ENCODE measurements around the gene CELF1. TPM values are rescaled to one million over a fixed set of nuclear protein-coding genes. Genes with fewer than 3 reads are reported as not detected.
A peak's percentile ranks its signal among the peaks of the same experiment; 100 is the strongest.

CELF1 gene
- total and polyA plus RNA-seq, 2 of the 4 experiments (the other 2 are of a cell fraction), result 63.3 to 135 TPM

GRCh38 chr11:47506373-47506772 lies 46.6 kb downstream of the CELF1 start:
- Histone ChIP-seq H4K8ac (ENCODE audit: low read depth in 2 of 2, low read length in 2 of 2) (no peak overlapping the region), H3K4me2 (ENCODE audit: low read depth, low read length) (no peak overlapping the region), H2BK15ac (ENCODE audit: low read depth, low read length) (no peak overlapping the region), H3K9ac (ENCODE audit: low read depth, low read length) (no peak overlapping the region), H2BK120ac (ENCODE audit: low read depth, low read length) (no peak overlapping the region), H3K4me3 (ENCODE audit: insufficient read depth, low read depth, low read length) (no peak overlapping the region), H3K79me1 (ENCODE audit: low read depth in 1 of 2, low read length in 2 of 2) (peaks cover 34 to 86% of the 10 kb centered on the region in 2 experiments), H4K5ac (ENCODE audit: low read depth, low read length) (no peak overlapping the region), H2AFZ (replicated peaks; ENCODE audit: low read length, poor library complexity) (no peak overlapping the region), H3K27me3 (ENCODE audit: control insufficient read depth, insufficient read depth, low read length) (no peaks in the 10 kb centered on the region), H3K9me1 (ENCODE audit: insufficient read depth, low read length) (peaks cover 22% of the 10 kb centered on the region), H3K9me3 (ENCODE audit: control insufficient read depth, insufficient read depth, low read length) (no peaks in the 10 kb centered on the region), H3K4ac (ENCODE audit: low read depth, low read length) (no peak overlapping the region), H2BK20ac (ENCODE audit: low read depth, low read length) (no peak overlapping the region), H2AK9ac (replicated peaks; ENCODE audit: low read depth, low read length, poor library complexity) (no peak overlapping the region), H3K23ac (ENCODE audit: low read depth, low read length) (no peak overlapping the region), H2BK5ac (ENCODE audit: low read depth, low read length, poor library complexity, severe bottlenecking) (no peak overlapping the region), H2AK5ac (ENCODE audit: low read depth, low read length) (no peak overlapping the region), H3K4me1 (ENCODE audit: control insufficient read depth, insufficient read depth, low read length) (peaks cover 8% of the 10 kb centered on the region), H4K91ac (ENCODE audit: insufficient read depth, low read depth, low read length) (no peak overlapping the region), H3K27ac (ENCODE audit: insufficient read depth, low read length) (no peak overlapping the region), H3K18ac (ENCODE audit: low read depth, low read length) (no peak overlapping the region), H4K20me1 (ENCODE audit: insufficient read depth, low read length) (peaks cover 74% of the 10 kb centered on the region), H3K56ac (ENCODE audit: extremely low read depth, insufficient read depth, low read length) (no peak overlapping the region), H3K14ac (replicated peaks; ENCODE audit: low read depth, low read length) (no peak overlapping the region), H3K36me3 (ENCODE audit: control insufficient read depth, insufficient read depth, low read length) (no peaks in the 10 kb centered on the region)
- no TSS peak for BruUV-seq (replicated peaks)
- in situ Hi-C loops (cut with MboI; ENCODE audit: low sequenced_read_pairs), result no loop called here
- TF ChIP-seq MAZ (IDR thresholded peaks at IDR 0.05; ENCODE audit: borderline replicate concordance, low read depth, low read length), result no peak
- no peak for TF ChIP-seq CHD1 (IDR thresholded peaks at IDR 0.05; ENCODE audit: low read depth, low read length)
- intact Hi-C loops (cut with micrococcal nuclease), result no loop called here
- ATAC-seq (ENCODE audit: low read depth), result peak; percentile 48; the same call in 1 of the 2 replicates
- peak; percentile 20 for DNase-seq
- dilution Hi-C loops (cut with HindIII; ENCODE audit: low sequenced_read_pairs, unreplicated experiment), result no loop called here
- POLR2A ChIA-PET (ENCODE audit: unreplicated experiment), result no interaction called here
- CTCF ChIA-PET, result interaction anchor here (0.6 kb wide), 1 partner anchor 13 kb away, joined by 5 read pairs; no protein-coding TSS in a partner anchor
- 80% methylated on average over 2 of the region's 8 CpGs; no CpG with 5 or more reads in 1 of the 2 experiments for WGBS, 2 experiments (ENCODE audit: extremely low coverage in 2 of 2, insufficient read length in 1 of 2)

Data from IMR-90 (cell line).